GM23338 (cell line): ENCODE measurements around the gene RIIAD1. TPM values are rescaled to one million over a fixed set of nuclear protein-coding genes. Genes with fewer than 3 reads are reported as not detected.

Experiments
- ATAC-seq: fragments of 200-7000 bp; cut with Tn5 transposase; 3 replicates; pipeline ENCODE4 v1.9.1; 2020
- DNase-seq: peaks from one replicate; pipeline ENCODE4 v3.0.0-alpha.2; 2015; ENCODE audit warnings: low spot score
- H2AFZ ChIP-seq: fragments of 200-600 bp; sonication (generic); 2 replicates; pipeline ENCODE4 v1.8.0; 2016; ENCODE audit warnings: antibody characterized with exemption, mild to moderate bottlenecking, moderate library complexity
- H3F3A ChIP-seq: fragments of 200-600 bp; sonication (generic); replicated peaks from 2 replicates; pipeline ENCODE4 v1.8.0; 2017; ENCODE audit warnings: antibody characterized with exemption, mixed run types, low read depth
- H3K27ac ChIP-seq: fragments of 200-600 bp; sonication (generic); 2 replicates; pipeline ENCODE4 v1.6.1; 2016; ENCODE audit warnings: low read depth
- H3K27me3 ChIP-seq: fragments of 200-600 bp; sonication (generic); 2 replicates; pipeline ENCODE4 v1.8.0; 2016; ENCODE audit warnings: mild to moderate bottlenecking, mixed run types, moderate library complexity; ENCODE audit not compliant: insufficient read depth
- H3K36me3 ChIP-seq: fragments of 200-600 bp; sonication (generic); 2 replicates; pipeline ENCODE4 v1.8.0; 2016; ENCODE audit warnings: mild to moderate bottlenecking; ENCODE audit not compliant: insufficient read depth
- H3K4me1 ChIP-seq: fragments of 200-600 bp; sonication (generic); 2 replicates; pipeline ENCODE4 v1.8.0; 2016; ENCODE audit warnings: mild to moderate bottlenecking, moderate library complexity; ENCODE audit not compliant: insufficient read depth
- H3K4me2 ChIP-seq: fragments of 200-600 bp; sonication (generic); 2 replicates; pipeline ENCODE4 v1.7.1; 2017; ENCODE audit warnings: mixed run types
- H3K4me3 ChIP-seq: fragments of 200-600 bp; sonication (generic); 2 replicates; pipeline ENCODE4 v1.6.1; 2016; ENCODE audit warnings: mixed run types
- H3K79me2 ChIP-seq: fragments of 200-600 bp; sonication (generic); replicated peaks from 2 replicates; pipeline ENCODE4 v1.8.0; 2017; ENCODE audit warnings: mild to moderate bottlenecking; ENCODE audit not compliant: insufficient read depth
- H3K9me2 ChIP-seq: fragments of 200-600 bp; sonication (generic); 2 replicates; pipeline ENCODE4 v1.8.0; 2017; ENCODE audit not compliant: insufficient read depth
- H4K20me1 ChIP-seq: fragments of 200-600 bp; sonication (generic); replicated peaks from 2 replicates; pipeline ENCODE4 v1.8.0; 2017; ENCODE audit warnings: mild to moderate bottlenecking; ENCODE audit not compliant: insufficient read depth
- H3K27ac Mint-ChIP-seq: 2 replicates; pipeline ENCODE4 v1.8.0; 2020; ENCODE audit warnings: inconsistent platforms, mild to moderate bottlenecking, moderate library complexity, mixed read lengths
- H3K27me3 Mint-ChIP-seq: 3 replicates; pipeline ENCODE4 v1.8.0; 2022; ENCODE audit warnings: low read depth, mild to moderate bottlenecking, moderate library complexity, mixed read lengths, inconsistent platforms; ENCODE audit not compliant: insufficient read depth, poor library complexity
- H3K36me3 Mint-ChIP-seq: 3 replicates; pipeline ENCODE4 v1.8.0; 2021; ENCODE audit warnings: low read depth, mild to moderate bottlenecking, inconsistent platforms, moderate library complexity, mixed read lengths
- H3K4me1 Mint-ChIP-seq: 3 replicates; pipeline ENCODE4 v1.8.0; 2020; ENCODE audit warnings: mild to moderate bottlenecking, inconsistent platforms, mixed read lengths
- H3K4me3 Mint-ChIP-seq: 3 replicates; pipeline ENCODE4 v1.8.0; 2021; ENCODE audit warnings: moderate library complexity, mild to moderate bottlenecking, inconsistent platforms, mixed read lengths
- H3K9me3 Mint-ChIP-seq: 3 replicates; pipeline ENCODE4 v1.8.0; 2020; ENCODE audit warnings: moderate library complexity, mild to moderate bottlenecking, inconsistent platforms, mixed read lengths
- CREB1 ChIP-seq: fragments of 250-450 bp; sonication (Bioruptor Pico); IDR thresholded peaks from 2 replicates; pipeline ENCODE4 v1.5.0; 2020; ENCODE audit warnings: low read depth, mild to moderate bottlenecking, moderate library complexity
- CTCF ChIP-seq, 2 experiments: fragments of 200-600 bp in 1 of 2; sonication (generic) in 1 of 2; conservative IDR thresholded peaks; 2 replicates each; pipeline versions ENCODE4 v1.5.1 to v1.6.1; 2016 to 2017; ENCODE audit warnings: antibody characterized with exemption in 2 of 2, low read depth in 2 of 2, mild to moderate bottlenecking in 2 of 2, moderate library complexity in 1 of 2
- EZH2 ChIP-seq: fragments of 200-600 bp; sonication (generic); IDR thresholded peaks from one replicate; pipeline ENCODE4 v1.8.0; 2017; ENCODE audit warnings: antibody characterized with exemption, mild to moderate bottlenecking, low read depth; ENCODE audit not compliant: unreplicated experiment
- JUNB ChIP-seq: IDR thresholded peaks from one replicate; pipeline ENCODE4 v1.6.1; 2016; ENCODE audit warnings: antibody characterized with exemption; ENCODE audit not compliant: unreplicated experiment
- POLR2AphosphoS5 ChIP-seq: IDR thresholded peaks from 2 replicates; pipeline ENCODE4 v1.6.1; 2016; ENCODE audit warnings: antibody characterized with exemption, low read depth
- ZNF114 ChIP-seq: fragments of 250-450 bp; sonication (Bioruptor Pico); IDR thresholded peaks from 2 replicates; pipeline ENCODE4 v1.5.0; 2020; ENCODE audit warnings: mild to moderate bottlenecking, moderate library complexity
- ZNF331 ChIP-seq: fragments of 250-450 bp; sonication (Bioruptor Pico); IDR thresholded peaks from 2 replicates; pipeline ENCODE4 v1.5.0; 2020; ENCODE audit warnings: low read depth, mild to moderate bottlenecking, moderate library complexity
- ZNF462 ChIP-seq: fragments of 250-450 bp; sonication (Bioruptor Pico); IDR thresholded peaks from 2 replicates; pipeline ENCODE4 v1.5.0; 2020; ENCODE audit warnings: mild to moderate bottlenecking, moderate library complexity
- polyA plus RNA-seq: library from polyadenylated mRNA; unstranded; fragments of >200 nt; fragmentation: Nextera tagmentation; extraction: Ambion mirVana; gene quantifications from 2 replicates; pipeline ENCODE4 v1.2.1, GENCODE V29; 2016
- total RNA-seq: library from RNA; depleted of rRNA; stranded (reverse); fragments of >200 nt; shearing (Covaris generic); gene quantifications from 2 replicates; pipeline ENCODE4 v1.2.3, GENCODE V29; 2014

Gene RIIAD1
- total and polyA plus RNA-seq, 2 experiments from 2014 or later: not detected

GRCh38 chr1:151716405-151716762 lies 4.9 kb upstream of the RIIAD1 start:
- Mint-ChIP-seq H3K36me3 (no peaks in the 10 kb centered on the region), H3K27me3 (peaks cover 26% of the 10 kb centered on the region), H3K27ac (no peak overlapping the region), H3K4me3 (peak overlapping the region; percentile 72), H3K4me1 (peaks cover 37% of the 10 kb centered on the region), H3K9me3 (no peaks in the 10 kb centered on the region)
- H3K36me3 ChIP-seq: no peaks in the 10 kb centered on the region
- ATAC-seq (no peak), DNase-seq (no peak)
- peak overlapping the region; percentile 87 for H2AFZ ChIP-seq
- H3K4me1 ChIP-seq: peaks cover 24% of the 10 kb centered on the region
- no peaks in the 10 kb centered on the region for H3K79me2 ChIP-seq
- H3K9me2 ChIP-seq: no peaks in the 10 kb centered on the region
- H3K4me2 ChIP-seq: peak overlapping the region; percentile 81
- H3K27ac ChIP-seq: no peak overlapping the region
- peaks cover 39% of the 10 kb centered on the region for H3K27me3 ChIP-seq
- peak overlapping the region; percentile 64 for H3K4me3 ChIP-seq
- H3F3A ChIP-seq: no peaks in the 10 kb centered on the region
- TF ChIP-seq CTCF (conservative IDR thresholded peaks at IDR 0.05; ENCODE audit: low read depth in 2 of 2): peak in 1 of 2 experiments; percentile 5; a peak in 1 of 4 replicates
- TF ChIP-seq CREB1 (CRISPR knock-in tag): no peak
- TF ChIP-seq ZNF331 (CRISPR knock-in tag): no peak
- no peak for TF ChIP-seq ZNF114 (CRISPR knock-in tag)
- no peak for TF ChIP-seq POLR2AphosphoS5
- TF ChIP-seq EZH2: no peak
- no peak for TF ChIP-seq ZNF462 (CRISPR knock-in tag)
- TF ChIP-seq JUNB: no peak
- no peaks in the 10 kb centered on the region for H4K20me1 ChIP-seq
